Measurements from ENCODE around the gene AZU1. TPM values are rescaled to one million over a fixed set of nuclear protein-coding genes. Genes with fewer than 3 reads are reported as not detected.

Gene AZU1
- total RNA-seq, 4 donors from 2014 or later: 0.42 TPM; not detected in 3

GRCh38 chr19:806815-807421 is 20.7 kb upstream of the AZU1 start:
- no peak overlapping the region for H3K4me3 ChIP-seq
- TF ChIP-seq EP300 (IDR thresholded peaks at IDR 0.05): no peak
- no peak for TF ChIP-seq POLR2A (IDR thresholded peaks at IDR 0.05)
- no peak for TF ChIP-seq CTCF (IDR thresholded peaks at IDR 0.05)
- H3K27me3 ChIP-seq: no peaks in the 10 kb centered on the region
- peaks cover 15 to 89% (median 76%) of the 10 kb centered on the region in 3 donors for H3K36me3 ChIP-seq
- WGBS, 2 donors: 87 to 88% methylated on average over 32 to 34 of the region's 34 CpGs
- DNase-seq (ENCODE audit: low spot score in 2 of 2): no peak
- no peak overlapping the region for H3K27ac ChIP-seq
- H3K9me3 ChIP-seq: no peaks in the 10 kb centered on the region
- peaks cover 0 to 34% (median 16%) of the 10 kb centered on the region in 4 donors for H3K4me1 ChIP-seq

- TF ChIP-seq POLR2A (IDR thresholded peaks at IDR 0.05) (no peak), CTCF (IDR thresholded peaks at IDR 0.05) (no peak), EP300 (IDR thresholded peaks at IDR 0.05) (no peak)
- H3K4me3 ChIP-seq: no peak overlapping the region
- H3K36me3 ChIP-seq: peaks cover 15 to 96% (median 76%) of the 10 kb centered on the region in 3 donors
- WGBS, 2 donors: 91% methylated on average over 44 of the region's 44 CpGs
- H3K27me3 ChIP-seq: no peaks in the 10 kb centered on the region
- DNase-seq (ENCODE audit: low spot score in 2 of 2): no peak
- H3K4me1 ChIP-seq: peaks cover 0 to 25% (median 7%) of the 10 kb centered on the region in 4 donors
- no peak overlapping the region for H3K27ac ChIP-seq
- no peaks in the 10 kb centered on the region for H3K9me3 ChIP-seq
These were observed 19.8 kb upstream of the AZU1 start for GRCh38 chr19:807627-808422.

DNA sequence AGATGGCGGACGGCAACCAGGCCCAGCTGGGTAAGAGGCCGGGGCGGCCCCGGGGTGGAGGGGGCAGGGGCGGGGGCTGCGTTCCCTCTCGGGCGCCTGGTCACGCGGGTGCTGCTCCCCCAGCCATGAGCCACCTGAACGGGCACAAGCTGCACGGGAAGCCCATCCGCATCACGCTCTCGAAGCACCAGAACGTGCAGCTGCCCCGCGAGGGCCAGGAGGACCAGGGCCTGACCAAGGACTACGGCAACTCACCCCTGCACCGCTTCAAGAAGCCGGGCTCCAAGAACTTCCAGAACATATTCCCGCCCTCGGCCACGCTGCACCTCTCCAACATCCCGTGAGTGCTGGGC is 19.2 kb upstream of the AZU1 start:
- TF ChIP-seq POLR2A (IDR thresholded peaks at IDR 0.05) (no peak), CTCF (IDR thresholded peaks at IDR 0.05) (no peak), EP300 (IDR thresholded peaks at IDR 0.05) (no peak)
- 90 to 91% methylated on average over 12 to 24 of the region's 26 CpGs for WGBS, 2 donors

DNA sequence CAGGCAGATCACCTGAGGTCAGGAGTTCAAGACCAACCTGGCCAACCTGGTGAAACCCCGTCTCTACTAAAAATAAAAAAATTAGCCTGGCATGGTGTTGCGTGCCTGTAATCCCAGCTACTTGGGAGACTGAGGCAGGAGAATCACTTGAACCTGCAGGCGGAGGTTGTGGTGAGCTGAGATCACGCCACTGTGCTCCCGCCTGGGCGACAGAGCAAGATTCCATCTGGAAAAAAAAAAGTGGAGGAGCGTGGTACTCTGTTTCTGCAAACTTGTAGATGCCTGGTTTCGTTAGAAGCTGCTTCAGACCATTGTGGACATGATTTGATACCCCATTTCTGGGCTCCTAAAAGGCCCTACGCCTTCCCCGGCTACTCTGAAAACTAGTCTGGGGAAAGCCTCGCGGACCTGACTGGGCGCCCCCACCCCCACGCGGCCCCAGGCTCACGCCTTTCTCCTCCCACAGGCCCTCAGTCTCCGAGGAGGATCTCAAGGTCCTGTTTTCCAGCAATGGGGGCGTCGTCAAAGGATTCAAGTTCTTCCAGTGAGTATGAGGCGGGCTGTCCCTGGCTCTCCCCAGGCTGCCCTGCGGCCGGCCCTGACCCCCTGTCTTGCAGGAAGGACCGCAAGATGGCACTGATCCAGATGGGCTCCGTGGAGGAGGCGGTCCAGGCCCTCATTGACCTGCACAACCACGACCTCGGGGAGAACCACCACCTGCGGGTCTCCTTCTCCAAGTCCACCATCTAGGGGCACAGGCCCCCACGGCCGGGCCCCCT is 17.4 kb upstream of the AZU1 start:
- Histone ChIP-seq H3K36me3 (peaks cover 11 to 99% (median 59%) of the 10 kb centered on the region in 3 donors), H3K27me3 (no peaks in the 10 kb centered on the region), H3K4me3 (no peak overlapping the region), H3K4me1 (peaks cover 0 to 3% (median 0%) of the 10 kb centered on the region in 4 donors), H3K27ac (no peak overlapping the region), H3K9me3 (no peaks in the 10 kb centered on the region)
- no peak for DNase-seq (ENCODE audit: low spot score in 2 of 2)
- TF ChIP-seq POLR2A (IDR thresholded peaks at IDR 0.05) (no peak), EP300 (IDR thresholded peaks at IDR 0.05) (no peak)
- 75 to 80% methylated on average over 23 to 30 of the region's 30 CpGs for WGBS, 2 donors

More for the DNA sequence above, 19.2 kb upstream of the AZU1 start:
- Histone ChIP-seq H3K9me3 (no peaks in the 10 kb centered on the region), H3K27ac (no peak overlapping the region), H3K4me3 (no peak overlapping the region), H3K36me3 (peaks cover 15 to 99% (median 76%) of the 10 kb centered on the region in 3 donors), H3K4me1 (peaks cover 0 to 19% (median 2%) of the 10 kb centered on the region in 4 donors), H3K27me3 (no peaks in the 10 kb centered on the region)
- no peak for DNase-seq (ENCODE audit: low spot score in 2 of 2)

- DNase-seq (ENCODE audit: low spot score in 2 of 2): no peak
- Histone ChIP-seq H3K36me3 (peaks cover 4 to 99% (median 52%) of the 10 kb centered on the region in 3 donors), H3K27ac (no peak overlapping the region)
These were observed 16.7 kb upstream of the AZU1 start for GRCh38 chr19:810883-811489.

More at GRCh38 chr19:810883-811489, 16.7 kb upstream of the AZU1 start:
- no peak for TF ChIP-seq POLR2A (IDR thresholded peaks at IDR 0.05)
- TF ChIP-seq CTCF (IDR thresholded peaks at IDR 0.05): no peak
- TF ChIP-seq EP300 (IDR thresholded peaks at IDR 0.05): no peak
- H3K9me3 ChIP-seq: no peaks in the 10 kb centered on the region
- H3K27me3 ChIP-seq: no peaks in the 10 kb centered on the region
- WGBS, 2 donors: 83 to 87% methylated on average over 25 of the region's 25 CpGs
- H3K4me3 ChIP-seq: no peak overlapping the region
- H3K4me1 ChIP-seq: peaks cover 0 to 2% (median 0%) of the 10 kb centered on the region in 4 donors
